Activated naive CD8-positive, alpha-beta T cell treated with anti-CD3 and anti-CD28 coated beads, Interleukin-2, amount 10 ng/mL, durations not matched to agents 7 days and 5 days (primary cell): ENCODE data around the gene RPS6KA3. TPM values are rescaled to one million over a fixed set of nuclear protein-coding genes. Genes with fewer than 3 reads are reported as not detected.

Experiments
- ATAC-seq: fragments of 150-1000 bp; cut with Tn5 transposase; one replicate; pipeline ENCODE4 v1.10.0; 2021; ENCODE audit warnings: low read depth, moderate library complexity
- POLR2A ChIA-PET: fragments of 350-600 bp; sonication (Branson Sonifier 250); formaldehyde crosslinking; loops from one replicate; lab custom pipeline; 2021; ENCODE audit warnings: antibody characterized with exemption; lab: Charles Lee
- DNase-seq: peaks from one replicate; pipeline ENCODE4 v3.0.0; 2021
- H3K27ac Mint-ChIP-seq: one replicate; pipeline ENCODE4 v1.8.0; 2022; ENCODE audit warnings: mild to moderate bottlenecking, mixed read lengths
- H3K27me3 Mint-ChIP-seq: one replicate; pipeline ENCODE4 v1.8.0; 2022; ENCODE audit warnings: mild to moderate bottlenecking, moderate library complexity, mixed read lengths
- H3K36me3 Mint-ChIP-seq: one replicate; pipeline ENCODE4 v1.8.0; 2021; ENCODE audit warnings: mild to moderate bottlenecking, mixed read lengths
- H3K4me1 Mint-ChIP-seq: one replicate; pipeline ENCODE4 v1.8.0; 2021; ENCODE audit warnings: mixed read lengths
- H3K4me3 Mint-ChIP-seq: one replicate; pipeline ENCODE4 v1.8.0; 2022; ENCODE audit warnings: mild to moderate bottlenecking, moderate library complexity, mixed read lengths
- H3K9me3 Mint-ChIP-seq: one replicate; pipeline ENCODE4 v1.8.0; 2021; ENCODE audit warnings: mixed read lengths
- total RNA-seq, 2 experiments: library from RNA; stranded (reverse); gene quantifications; one replicate each; pipeline ENCODE4 v1.2.3, GENCODE V29; 2021

RPS6KA3 gene
- total RNA-seq: 10 to 100 TPM; 92.3 to 99.7 TPM

GRCh38 chrX:20266810-20267606 is at the start of gene RPS6KA3:
TSS of gene RPS6KA3 (minus strand) at chrX:20266909. CDS start at chrX:20266632, 277 bp downstream.
- ATAC-seq: peak; percentile 82
- Mint-ChIP-seq H3K9me3 (no peaks in the 10 kb centered on the region), H3K36me3 (peaks cover 3% of the 10 kb centered on the region), H3K4me3 (peak within 1 kb of the TSS; percentile 91), H3K27ac (peak within 1 kb of the TSS; percentile 96), H3K4me1 (peaks cover 15% of the 10 kb centered on the region), H3K27me3 (no peaks in the 10 kb centered on the region)
- POLR2A ChIA-PET: interaction anchor here (0.6 to 1.7 kb wide), 5 partner anchors 10 to 166 kb away, joined by 3 to 6 read pairs (median 4); no protein-coding TSS in a partner anchor
- peak; percentile 88 for DNase-seq

GRCh38 chrX:20315140-20315539 is 48.4 kb upstream of the RPS6KA3 start:
- no peaks in the 10 kb centered on the region for H3K27me3 Mint-ChIP-seq
- no peak overlapping the region for H3K4me3 Mint-ChIP-seq
- POLR2A ChIA-PET: no interaction called here

GRCh38 chrX:20313899-20314298 is 47.2 kb upstream of the RPS6KA3 start:
- ATAC-seq (no peak), DNase-seq (no peak)
- Mint-ChIP-seq H3K9me3 (no peaks in the 10 kb centered on the region), H3K36me3 (peaks cover 2% of the 10 kb centered on the region), H3K27ac (no peak overlapping the region), H3K4me1 (peaks cover 6% of the 10 kb centered on the region), H3K27me3 (no peaks in the 10 kb centered on the region), H3K4me3 (no peak overlapping the region)
- POLR2A ChIA-PET: no interaction called here

More at GRCh38 chrX:20315140-20315539, 48.4 kb upstream of the RPS6KA3 start:
- Mint-ChIP-seq H3K4me1 (peaks cover 6% of the 10 kb centered on the region), H3K9me3 (no peaks in the 10 kb centered on the region), H3K36me3 (no peaks in the 10 kb centered on the region), H3K27ac (peak overlapping the region; percentile 6)
- ATAC-seq: no peak
- no peak for DNase-seq

- no peak overlapping the region for H3K4me3 Mint-ChIP-seq
- H3K4me1 Mint-ChIP-seq: peaks cover 6% of the 10 kb centered on the region
- ATAC-seq: no peak
- POLR2A ChIA-PET: no interaction called here
- H3K9me3 Mint-ChIP-seq: no peaks in the 10 kb centered on the region
- H3K27me3 Mint-ChIP-seq: peaks cover 2% of the 10 kb centered on the region
- no peak overlapping the region for H3K27ac Mint-ChIP-seq
- DNase-seq: no peak
- H3K36me3 Mint-ChIP-seq: peaks cover 2% of the 10 kb centered on the region
These were observed 45.3 kb upstream of the RPS6KA3 start for GRCh38 chrX:20312018-20312417.

GRCh38 chrX:20311505-20311904 is 44.8 kb upstream of the RPS6KA3 start:
- peaks cover 2% of the 10 kb centered on the region for H3K36me3 Mint-ChIP-seq
- H3K27me3 Mint-ChIP-seq: peaks cover 2% of the 10 kb centered on the region
- no peak for ATAC-seq
- H3K4me3 Mint-ChIP-seq: no peak overlapping the region
- peaks cover 6% of the 10 kb centered on the region for H3K4me1 Mint-ChIP-seq
- POLR2A ChIA-PET: no interaction called here
- DNase-seq: no peak
- H3K27ac Mint-ChIP-seq: no peak overlapping the region
- H3K9me3 Mint-ChIP-seq: no peaks in the 10 kb centered on the region

- DNase-seq (no peak), ATAC-seq (no peak)
- H3K4me3 Mint-ChIP-seq: no peak overlapping the region
- peaks cover 2% of the 10 kb centered on the region for H3K36me3 Mint-ChIP-seq
- no peaks in the 10 kb centered on the region for H3K9me3 Mint-ChIP-seq
- peaks cover 2% of the 10 kb centered on the region for H3K27me3 Mint-ChIP-seq
- POLR2A ChIA-PET: no interaction called here
- no peak overlapping the region for H3K27ac Mint-ChIP-seq
- H3K4me1 Mint-ChIP-seq: no peaks in the 10 kb centered on the region
These were observed 43.1 kb upstream of the RPS6KA3 start for GRCh38 chrX:20309806-20310205.

GRCh38 chrX:20306668-20307067 is 40.0 kb upstream of the RPS6KA3 start:
- H3K4me3 Mint-ChIP-seq: no peak overlapping the region
- peaks cover 2% of the 10 kb centered on the region for H3K27me3 Mint-ChIP-seq
- H3K27ac Mint-ChIP-seq: no peak overlapping the region
- POLR2A ChIA-PET: no interaction called here
- no peaks in the 10 kb centered on the region for H3K4me1 Mint-ChIP-seq
- DNase-seq (no peak), ATAC-seq (no peak)
- peaks cover 2% of the 10 kb centered on the region for H3K36me3 Mint-ChIP-seq
- no peaks in the 10 kb centered on the region for H3K9me3 Mint-ChIP-seq

- peaks cover 11% of the 10 kb centered on the region for H3K27me3 Mint-ChIP-seq
- no peak for ATAC-seq
- H3K27ac Mint-ChIP-seq: no peak overlapping the region
- no peaks in the 10 kb centered on the region for H3K36me3 Mint-ChIP-seq
- H3K4me3 Mint-ChIP-seq: no peak overlapping the region
- DNase-seq: peak; percentile 22
- peaks cover 6% of the 10 kb centered on the region for H3K9me3 Mint-ChIP-seq
- POLR2A ChIA-PET: no interaction called here
- H3K4me1 Mint-ChIP-seq: peaks cover 6% of the 10 kb centered on the region
These were observed 34.1 kb upstream of the RPS6KA3 start for GRCh38 chrX:20300822-20301221.

GRCh38 chrX:20294957-20295356 is 28.2 kb upstream of the RPS6KA3 start:
- POLR2A ChIA-PET: interaction anchor here (0.6 kb wide), 1 partner anchor 150 kb away, joined by 3 read pairs; no protein-coding TSS in a partner anchor
- ATAC-seq (no peak), DNase-seq (no peak)
- Mint-ChIP-seq H3K27me3 (peaks cover 11% of the 10 kb centered on the region), H3K4me1 (peaks cover 6% of the 10 kb centered on the region), H3K4me3 (no peak overlapping the region), H3K36me3 (no peaks in the 10 kb centered on the region), H3K27ac (no peak overlapping the region), H3K9me3 (peaks cover 7% of the 10 kb centered on the region)

GRCh38 chrX:20294284-20294683 is 27.6 kb upstream of the RPS6KA3 start:
- DNase-seq: no peak
- ATAC-seq: no peak
- Mint-ChIP-seq H3K27ac (no peak overlapping the region), H3K9me3 (peaks cover 7% of the 10 kb centered on the region), H3K4me1 (peaks cover 6% of the 10 kb centered on the region), H3K36me3 (no peaks in the 10 kb centered on the region), H3K4me3 (no peak overlapping the region), H3K27me3 (peaks cover 11% of the 10 kb centered on the region)
- POLR2A ChIA-PET: no interaction called here

GRCh38 chrX:20285511-20285910 is 18.8 kb upstream of the RPS6KA3 start:
- no peak overlapping the region for H3K4me3 Mint-ChIP-seq
- ATAC-seq (no peak), DNase-seq (no peak)
- H3K4me1 Mint-ChIP-seq: no peaks in the 10 kb centered on the region
- peaks cover 6% of the 10 kb centered on the region for H3K9me3 Mint-ChIP-seq
- no peaks in the 10 kb centered on the region for H3K27me3 Mint-ChIP-seq
- H3K36me3 Mint-ChIP-seq: peaks cover 2% of the 10 kb centered on the region
- no peak overlapping the region for H3K27ac Mint-ChIP-seq
- POLR2A ChIA-PET: no interaction called here

GRCh38 chrX:20284992-20285391 is 18.3 kb upstream of the RPS6KA3 start:
- ATAC-seq: no peak
- no peak overlapping the region for H3K4me3 Mint-ChIP-seq
- no peak for DNase-seq
- H3K9me3 Mint-ChIP-seq: peaks cover 6% of the 10 kb centered on the region
- no peak overlapping the region for H3K27ac Mint-ChIP-seq
- POLR2A ChIA-PET: no interaction called here
- no peaks in the 10 kb centered on the region for H3K27me3 Mint-ChIP-seq
- no peaks in the 10 kb centered on the region for H3K4me1 Mint-ChIP-seq
- H3K36me3 Mint-ChIP-seq: peaks cover 2% of the 10 kb centered on the region

- Mint-ChIP-seq H3K27me3 (no peaks in the 10 kb centered on the region), H3K27ac (no peak overlapping the region)
- ATAC-seq: no peak
These were observed 17.7 kb upstream of the RPS6KA3 start for GRCh38 chrX:20284444-20284843.

GRCh38 chrX:20280938-20281337 is 14.2 kb upstream of the RPS6KA3 start:
- no peak for ATAC-seq
- peaks cover 8% of the 10 kb centered on the region for H3K36me3 Mint-ChIP-seq
- no peaks in the 10 kb centered on the region for H3K27me3 Mint-ChIP-seq
- DNase-seq: no peak
- peaks cover 9% of the 10 kb centered on the region for H3K9me3 Mint-ChIP-seq
- no peak overlapping the region for H3K27ac Mint-ChIP-seq
- H3K4me3 Mint-ChIP-seq: no peak overlapping the region
- no peaks in the 10 kb centered on the region for H3K4me1 Mint-ChIP-seq
- POLR2A ChIA-PET: no interaction called here

More at GRCh38 chrX:20284444-20284843, 17.7 kb upstream of the RPS6KA3 start:
- Mint-ChIP-seq H3K36me3 (peaks cover 2% of the 10 kb centered on the region), H3K4me3 (no peak overlapping the region), H3K4me1 (no peaks in the 10 kb centered on the region), H3K9me3 (peaks cover 6% of the 10 kb centered on the region)
- DNase-seq: no peak
- POLR2A ChIA-PET: no interaction called here
